Cardiac fibroblast (primary cell): ENCODE data around the gene CTSE.
A peak's percentile ranks its signal among the peaks of the same experiment; 100 is the strongest.

Source experiments
- DNase-seq, 2 donors: peaks; one replicate each; pipeline versions ENCODE4 v3.0.0 to v3.0.0-alpha.2; 2010; ENCODE audit warnings: low read depth in 2 of 2
- H3K4me3 ChIP-seq, 2 donors: replicated peaks in 1 of 2; 1 replicate in 1 of 2; 2 replicates in 1 of 2; pipeline ENCODE4 v1.5.1; 2011; ENCODE audit warnings: low read depth in 2 of 2, low read length in 2 of 2, mild to moderate bottlenecking in 2 of 2, moderate library complexity in 1 of 2
- CTCF ChIP-seq: IDR thresholded peaks from one replicate; pipeline ENCODE4 v1.5.1; 2011; ENCODE audit warnings: low read depth, mild to moderate bottlenecking, low read length, inconsistent platforms

The CTSE gene

GRCh38 chr1:206039046-206039973 is 15.6 kb upstream of the CTSE start:
- DNase-seq: no peak
- H3K4me3 ChIP-seq: no peak overlapping the region
- TF ChIP-seq CTCF: no peak

DNA sequence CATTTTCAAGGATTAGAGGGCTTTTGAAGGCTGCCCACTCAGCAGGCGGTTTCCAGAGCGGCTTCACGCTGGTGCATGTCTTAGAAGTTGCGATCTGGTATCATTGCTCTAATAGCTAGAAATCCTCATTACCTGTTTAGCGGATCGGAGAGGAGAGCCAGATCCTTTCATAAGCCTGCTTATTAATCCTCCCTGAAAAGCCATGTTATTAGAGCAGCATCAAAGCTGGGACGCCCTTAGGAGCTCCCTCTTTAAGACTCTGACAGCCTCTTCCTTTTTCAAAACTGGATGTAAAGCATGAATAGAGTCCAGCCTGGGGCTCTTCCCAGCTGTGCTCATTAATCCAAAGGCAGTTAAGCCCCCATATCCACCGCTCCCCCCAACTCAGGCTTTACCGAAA is 13.9 kb upstream of the CTSE start:
- no peak for DNase-seq
- no peak overlapping the region for H3K4me3 ChIP-seq
- TF ChIP-seq CTCF: no peak

DNA sequence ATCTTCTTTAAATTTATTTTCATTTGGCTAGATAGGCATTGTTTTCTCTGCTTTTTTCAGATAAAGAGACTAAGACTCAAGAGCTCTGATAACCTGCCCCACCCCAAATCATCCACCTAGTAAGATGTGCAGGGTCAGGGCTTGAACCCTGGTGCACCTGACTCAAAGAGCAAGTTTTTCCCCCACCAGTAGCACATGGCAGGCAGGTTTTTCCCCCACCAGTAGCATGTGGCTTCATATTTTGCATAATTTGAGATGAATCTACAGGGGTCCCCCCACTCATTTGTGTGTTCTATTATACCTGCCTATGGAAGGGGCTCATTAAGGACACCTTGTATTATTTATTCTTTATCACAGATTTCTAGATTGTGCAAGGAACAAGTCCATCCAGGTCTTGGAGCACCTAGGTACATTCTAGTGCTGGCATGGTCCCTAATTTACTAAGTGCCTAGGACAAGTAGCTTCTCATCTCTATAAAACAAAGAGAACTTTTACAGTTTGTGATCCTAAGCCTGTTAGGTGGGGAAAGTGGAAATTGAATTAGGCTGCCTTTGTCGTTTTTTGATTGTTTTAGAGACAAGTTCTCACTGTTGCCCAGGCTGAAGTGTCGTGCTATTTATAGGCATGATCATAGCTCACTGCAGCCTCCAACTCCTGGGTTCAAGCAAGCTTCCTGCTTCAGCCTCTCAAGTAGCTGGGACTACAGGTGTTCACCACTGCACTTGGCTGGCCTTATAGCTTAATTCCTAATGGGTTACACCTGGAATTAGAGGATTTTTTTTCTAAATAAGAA is 13.2 kb upstream of the CTSE start:
- no peak overlapping the region for H3K4me3 ChIP-seq
- DNase-seq: no peak
- no peak for TF ChIP-seq CTCF

- no peak overlapping the region for H3K4me3 ChIP-seq
- no peak for TF ChIP-seq CTCF
- no peak for DNase-seq
Measured at GRCh38 chr1:206035027-206035426, 11.3 kb upstream of the CTSE start.

- peak; percentile 3 to 33 for DNase-seq
- H3K4me3 ChIP-seq: no peak overlapping the region
- no peak for TF ChIP-seq CTCF
Measured at GRCh38 chr1:206032380-206033140, 8.9 kb upstream of the CTSE start.

DNA sequence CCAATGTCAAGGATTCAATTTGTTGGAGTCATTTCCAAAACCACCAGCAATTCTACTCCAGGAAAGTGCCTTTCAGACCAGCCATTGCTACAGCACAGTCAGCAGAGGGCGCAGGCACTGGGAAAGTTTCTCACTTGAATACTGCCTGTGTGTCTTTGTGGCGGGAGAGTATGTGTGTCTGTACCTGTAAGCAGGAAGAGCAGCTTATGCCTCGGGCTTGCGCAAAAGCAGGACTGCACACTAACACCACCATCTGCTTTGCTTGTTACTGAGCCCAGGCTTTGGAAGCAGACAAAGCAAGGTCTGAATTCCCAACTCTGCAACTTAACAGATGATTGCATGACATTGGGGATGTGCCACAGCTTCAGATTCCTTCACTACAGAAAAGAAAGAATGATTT is 7.0 kb upstream of the CTSE start:
- DNase-seq: peak; percentile 69 to 76
- TF ChIP-seq CTCF: peak; percentile 95
- H3K4me3 ChIP-seq: no peak overlapping the region
